ENCODE measurements around the gene RAI14. TPM values are rescaled to one million over a fixed set of nuclear protein-coding genes. Genes with fewer than 3 reads are reported as not detected.

RAI14 gene
- total RNA-seq, 4 donors from 2014 or later = 45.8 to 143 (median 80.5) TPM

GRCh38 chr5:34742061-34742460, 85.9 kb downstream of the RAI14 start:
- no peaks in the 10 kb centered on the region for H3K36me3 ChIP-seq
- H3K27ac ChIP-seq = no peak overlapping the region
- no peaks in the 10 kb centered on the region for H3K9me3 ChIP-seq
- H3K4me3 ChIP-seq = no peak overlapping the region
- H3K4me1 ChIP-seq = peaks cover 2 to 46% (median 12%) of the 10 kb centered on the region in 3 donors
- no peak for TF ChIP-seq POLR2AphosphoS5 (IDR thresholded peaks at IDR 0.05)
- TF ChIP-seq EP300 (IDR thresholded peaks at IDR 0.05) = no peak
- no peak for ATAC-seq
- no peaks in the 10 kb centered on the region for H3K27me3 ChIP-seq
- WGBS, 2 donors (ENCODE audit: low coverage in 1 of 2) = 91 to 93% methylated on average over 8 to 11 of the region's 11 CpGs

GRCh38 chr5:34743878-34744277, 87.8 kb downstream of the RAI14 start:
- Histone ChIP-seq H3K4me1 (peaks cover 0 to 28% (median under 1%) of the 10 kb centered on the region in 3 donors), H3K4me3 (no peak overlapping the region), H3K9me3 (no peaks in the 10 kb centered on the region), H3K27me3 (no peaks in the 10 kb centered on the region), H3K27ac (peak overlapping the region in 2 of 4 donors; percentile 22 to 53), H3K36me3 (no peaks in the 10 kb centered on the region)
- WGBS, 2 donors (ENCODE audit: low coverage in 1 of 2) = 34 to 59% methylated on average over 3 of the region's 3 CpGs
- no peak for TF ChIP-seq CTCF (IDR thresholded peaks at IDR 0.05)
- TF ChIP-seq POLR2A (IDR thresholded peaks at IDR 0.05) = no peak
- no peak for TF ChIP-seq EP300 (IDR thresholded peaks at IDR 0.05)
- no peak for TF ChIP-seq POLR2AphosphoS5 (IDR thresholded peaks at IDR 0.05)
- ATAC-seq = no peak

- 100% methylated on average over 1 to 2 of the region's 3 CpGs for WGBS, 2 donors (ENCODE audit: low coverage in 1 of 2)
- H3K9me3 ChIP-seq = no peaks in the 10 kb centered on the region
- no peaks in the 10 kb centered on the region for H3K36me3 ChIP-seq
- TF ChIP-seq POLR2A (IDR thresholded peaks at IDR 0.05) = no peak
- no peak for TF ChIP-seq CTCF (IDR thresholded peaks at IDR 0.05)
- no peak for TF ChIP-seq EP300 (IDR thresholded peaks at IDR 0.05)
- no peak for TF ChIP-seq POLR2AphosphoS5 (IDR thresholded peaks at IDR 0.05)
- no peak overlapping the region for H3K4me3 ChIP-seq
- H3K4me1 ChIP-seq = peaks cover 0 to 16% (median 0%) of the 10 kb centered on the region in 3 donors
- no peak overlapping the region for H3K27ac ChIP-seq
- H3K27me3 ChIP-seq = no peaks in the 10 kb centered on the region
- no peak for ATAC-seq
These were observed 92.3 kb downstream of the RAI14 start for GRCh38 chr5:34748431-34748830.

GRCh38 chr5:34749431-34749873, 93.3 kb downstream of the RAI14 start:
- Histone ChIP-seq H3K36me3 (no peaks in the 10 kb centered on the region), H3K4me1 (peaks cover 0 to 11% (median 0%) of the 10 kb centered on the region in 3 donors), H3K4me3 (no peak overlapping the region), H3K27ac (peak overlapping the region in 1 of 4 donors; percentile 31), H3K27me3 (no peaks in the 10 kb centered on the region), H3K9me3 (no peaks in the 10 kb centered on the region)
- ATAC-seq = no peak
- WGBS, 2 donors (ENCODE audit: low coverage in 1 of 2) = 16 to 43% methylated on average over 2 to 6 of the region's 6 CpGs
- no peak for TF ChIP-seq CTCF (IDR thresholded peaks at IDR 0.05)
- peak; percentile 13 for TF ChIP-seq POLR2AphosphoS5 (IDR thresholded peaks at IDR 0.05)

GRCh38 chr5:34750206-34750605, 94.1 kb downstream of the RAI14 start:
- Histone ChIP-seq H3K27me3 (no peaks in the 10 kb centered on the region), H3K4me1 (peaks cover 0 to 11% (median 0%) of the 10 kb centered on the region in 3 donors), H3K36me3 (no peaks in the 10 kb centered on the region), H3K9me3 (no peaks in the 10 kb centered on the region), H3K4me3 (no peak overlapping the region), H3K27ac (no peak overlapping the region)
- TF ChIP-seq POLR2A (IDR thresholded peaks at IDR 0.05) (no peak), POLR2AphosphoS5 (IDR thresholded peaks at IDR 0.05) (no peak), EP300 (IDR thresholded peaks at IDR 0.05) (no peak), CTCF (IDR thresholded peaks at IDR 0.05) (no peak)
- 82 to 84% methylated on average over 5 to 6 of the region's 8 CpGs for WGBS, 2 donors (ENCODE audit: low coverage in 1 of 2)
- ATAC-seq = no peak
